DOHH2 (cell line): Measurements from ENCODE around the gene JARID2.
A peak's percentile ranks its signal among the peaks of the same experiment; 100 is the strongest.

Experiments used
- H3F3A ChIP-seq: fragments of 200-600 bp; sonication (generic), shearing (Covaris generic); 2 replicates; pipeline ENCODE4 v1.6.0; 2016; ENCODE audit warnings: antibody characterized with exemption, mild to moderate bottlenecking; ENCODE audit not compliant: control insufficient read depth, insufficient read depth
- H3K27ac ChIP-seq: fragments of 200-600 bp; sonication (generic); 2 replicates; pipeline ENCODE4 v1.5.1; 2014; ENCODE audit warnings: low read depth, mild to moderate bottlenecking, low read length, moderate library complexity
- H3K27me3 ChIP-seq: fragments of 200-600 bp; sonication (generic); 2 replicates; pipeline ENCODE4 v1.6.1; 2014; ENCODE audit warnings: mild to moderate bottlenecking, low read length, mixed read lengths; ENCODE audit not compliant: control insufficient read depth
- H3K36me3 ChIP-seq: fragments of 200-600 bp; sonication (generic); 2 replicates; pipeline ENCODE4 v1.6.1; 2014; ENCODE audit warnings: mild to moderate bottlenecking, low read length, moderate library complexity, mixed read lengths; ENCODE audit not compliant: control insufficient read depth
- H3K4me1 ChIP-seq: fragments of 200-600 bp; sonication (generic); 2 replicates; pipeline ENCODE4 v1.6.1; 2014; ENCODE audit warnings: mild to moderate bottlenecking, low read length, mixed read lengths; ENCODE audit not compliant: control insufficient read depth
- H3K4me2 ChIP-seq: fragments of 200-600 bp; sonication (generic); 2 replicates; pipeline ENCODE4 v1.6.0; 2014; ENCODE audit warnings: mild to moderate bottlenecking, low read length, moderate library complexity
- H3K4me3 ChIP-seq: fragments of 200-600 bp; sonication (generic); 2 replicates; pipeline ENCODE4 v1.5.1; 2014; ENCODE audit warnings: mild to moderate bottlenecking, low read length, mixed read lengths
- H3K79me2 ChIP-seq: fragments of 200-600 bp; sonication (generic); 2 replicates; pipeline ENCODE4 v1.6.1; 2014; ENCODE audit warnings: mild to moderate bottlenecking, low read length, mixed read lengths; ENCODE audit not compliant: control insufficient read depth
- H3K9me2 ChIP-seq: fragments of 200-600 bp; sonication (generic); replicated peaks from 2 replicates; pipeline ENCODE4 v1.6.1; 2014; ENCODE audit warnings: mild to moderate bottlenecking, low read length, mixed read lengths; ENCODE audit not compliant: control insufficient read depth
- H3K9me3 ChIP-seq: fragments of 200-600 bp; sonication (generic); 2 replicates; pipeline ENCODE4 v1.6.1; 2014; ENCODE audit warnings: antibody characterized with exemption, low read length, mixed read lengths; ENCODE audit not compliant: control insufficient read depth, insufficient read depth
- H4K20me1 ChIP-seq: fragments of 200-600 bp; sonication (generic); 2 replicates; pipeline ENCODE4 v1.6.0; 2014; ENCODE audit warnings: low read depth, mild to moderate bottlenecking, antibody characterized with exemption, low read length, moderate library complexity; ENCODE audit not compliant: control insufficient read depth, insufficient read depth
- EZH2phosphoT487 ChIP-seq: fragments of 200-600 bp; sonication (generic); IDR thresholded peaks from 2 replicates; pipeline ENCODE4 v1.6.1; 2017; ENCODE audit warnings: borderline replicate concordance, mild to moderate bottlenecking, antibody characterized with exemption, low read length, moderate library complexity, mixed read lengths
- TF ChIP-seq, protein P1 (sequence below): fragments of 200-600 bp; sonication (generic); IDR thresholded peaks from one replicate; pipeline ENCODE4 v1.5.1; 2014; ENCODE audit warnings: antibody characterized with exemption, mild to moderate bottlenecking, low read depth, low read length; ENCODE audit not compliant: poor library complexity, severe bottlenecking

The JARID2 gene

GRCh38 chr6:15331143-15331542 is 85.3 kb downstream of the JARID2 start:
- no peak overlapping the region for H3K27ac ChIP-seq
- peaks cover 46% of the 10 kb centered on the region for H3K4me1 ChIP-seq
- no peaks in the 10 kb centered on the region for H3K9me2 ChIP-seq
- H3K27me3 ChIP-seq = peaks cover 3% of the 10 kb centered on the region; the same call in 1 of the 2 replicates
- TF ChIP-seq EZH2phosphoT487 = no peak
- TF ChIP-seq, protein P1, sequence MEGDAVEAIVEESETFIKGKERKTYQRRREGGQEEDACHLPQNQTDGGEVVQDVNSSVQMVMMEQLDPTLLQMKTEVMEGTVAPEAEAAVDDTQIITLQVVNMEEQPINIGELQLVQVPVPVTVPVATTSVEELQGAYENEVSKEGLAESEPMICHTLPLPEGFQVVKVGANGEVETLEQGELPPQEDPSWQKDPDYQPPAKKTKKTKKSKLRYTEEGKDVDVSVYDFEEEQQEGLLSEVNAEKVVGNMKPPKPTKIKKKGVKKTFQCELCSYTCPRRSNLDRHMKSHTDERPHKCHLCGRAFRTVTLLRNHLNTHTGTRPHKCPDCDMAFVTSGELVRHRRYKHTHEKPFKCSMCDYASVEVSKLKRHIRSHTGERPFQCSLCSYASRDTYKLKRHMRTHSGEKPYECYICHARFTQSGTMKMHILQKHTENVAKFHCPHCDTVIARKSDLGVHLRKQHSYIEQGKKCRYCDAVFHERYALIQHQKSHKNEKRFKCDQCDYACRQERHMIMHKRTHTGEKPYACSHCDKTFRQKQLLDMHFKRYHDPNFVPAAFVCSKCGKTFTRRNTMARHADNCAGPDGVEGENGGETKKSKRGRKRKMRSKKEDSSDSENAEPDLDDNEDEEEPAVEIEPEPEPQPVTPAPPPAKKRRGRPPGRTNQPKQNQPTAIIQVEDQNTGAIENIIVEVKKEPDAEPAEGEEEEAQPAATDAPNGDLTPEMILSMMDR = no peak
- peaks cover 19% of the 10 kb centered on the region for H3K79me2 ChIP-seq
- H3K9me3 ChIP-seq = no peaks in the 10 kb centered on the region
- no peak overlapping the region for H3K4me3 ChIP-seq
- H3F3A ChIP-seq = no peaks in the 10 kb centered on the region; the same call in 1 of the 2 replicates
- H3K4me2 ChIP-seq = peak overlapping the region; percentile 30; the same call in 1 of the 2 replicates
- no peaks in the 10 kb centered on the region for H3K36me3 ChIP-seq
- no peaks in the 10 kb centered on the region; the same call in 1 of the 2 replicates for H4K20me1 ChIP-seq

GRCh38 chr6:15331629-15332251 is 85.9 kb downstream of the JARID2 start:
- Histone ChIP-seq H3K27ac (no peak overlapping the region), H3K4me3 (no peak overlapping the region), H3K36me3 (no peaks in the 10 kb centered on the region), H4K20me1 (no peaks in the 10 kb centered on the region; the same call in 1 of the 2 replicates), H3K27me3 (peaks cover 3% of the 10 kb centered on the region; the same call in 1 of the 2 replicates), H3F3A (no peaks in the 10 kb centered on the region; the same call in 1 of the 2 replicates), H3K9me2 (no peaks in the 10 kb centered on the region), H3K4me1 (peaks cover 40% of the 10 kb centered on the region), H3K79me2 (peaks cover 17% of the 10 kb centered on the region), H3K9me3 (no peaks in the 10 kb centered on the region), H3K4me2 (peak overlapping the region; percentile 30; the same call in 1 of the 2 replicates)
- no peak for TF ChIP-seq EZH2phosphoT487
- TF ChIP-seq, protein P1 = no peak

DNA sequence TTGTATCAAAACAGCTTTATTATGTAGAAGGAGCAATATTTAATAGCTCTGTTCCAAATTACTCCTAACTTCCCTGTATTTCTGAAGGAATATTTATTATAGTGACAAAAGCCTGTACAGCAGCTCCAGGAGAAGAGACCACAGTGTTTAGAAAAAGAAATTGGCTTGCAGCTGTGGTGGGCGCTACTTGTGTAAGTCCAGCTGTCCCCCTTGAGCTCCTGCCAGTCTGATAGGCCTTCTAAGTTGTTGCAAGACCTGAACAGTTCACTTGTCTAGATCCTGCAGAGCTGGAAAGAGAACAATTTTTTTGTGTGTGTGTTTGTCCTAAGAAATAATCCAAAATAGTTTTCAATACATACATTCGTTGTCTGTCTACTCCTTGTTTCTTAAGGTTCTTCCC is 86.6 kb downstream of the JARID2 start:
- Histone ChIP-seq H3K4me3 (no peak overlapping the region), H4K20me1 (no peaks in the 10 kb centered on the region; the same call in 1 of the 2 replicates), H3K79me2 (peaks cover 17% of the 10 kb centered on the region), H3K4me2 (no peak overlapping the region), H3K9me2 (no peaks in the 10 kb centered on the region), H3K27ac (no peak overlapping the region), H3K9me3 (no peaks in the 10 kb centered on the region), H3K36me3 (no peaks in the 10 kb centered on the region), H3K4me1 (peaks cover 33% of the 10 kb centered on the region), H3K27me3 (peaks cover 3% of the 10 kb centered on the region; the same call in 1 of the 2 replicates), H3F3A (no peaks in the 10 kb centered on the region)
- TF ChIP-seq EZH2phosphoT487 = no peak
- TF ChIP-seq, protein P1 = no peak
